ENCODE results near the gene MKRN2. TPM values are rescaled to one million over a fixed set of nuclear protein-coding genes. Genes with fewer than 3 reads are reported as not detected.

MKRN2 gene
- total RNA-seq, 1 donor from 2014 or later = 55.6 TPM

DNA sequence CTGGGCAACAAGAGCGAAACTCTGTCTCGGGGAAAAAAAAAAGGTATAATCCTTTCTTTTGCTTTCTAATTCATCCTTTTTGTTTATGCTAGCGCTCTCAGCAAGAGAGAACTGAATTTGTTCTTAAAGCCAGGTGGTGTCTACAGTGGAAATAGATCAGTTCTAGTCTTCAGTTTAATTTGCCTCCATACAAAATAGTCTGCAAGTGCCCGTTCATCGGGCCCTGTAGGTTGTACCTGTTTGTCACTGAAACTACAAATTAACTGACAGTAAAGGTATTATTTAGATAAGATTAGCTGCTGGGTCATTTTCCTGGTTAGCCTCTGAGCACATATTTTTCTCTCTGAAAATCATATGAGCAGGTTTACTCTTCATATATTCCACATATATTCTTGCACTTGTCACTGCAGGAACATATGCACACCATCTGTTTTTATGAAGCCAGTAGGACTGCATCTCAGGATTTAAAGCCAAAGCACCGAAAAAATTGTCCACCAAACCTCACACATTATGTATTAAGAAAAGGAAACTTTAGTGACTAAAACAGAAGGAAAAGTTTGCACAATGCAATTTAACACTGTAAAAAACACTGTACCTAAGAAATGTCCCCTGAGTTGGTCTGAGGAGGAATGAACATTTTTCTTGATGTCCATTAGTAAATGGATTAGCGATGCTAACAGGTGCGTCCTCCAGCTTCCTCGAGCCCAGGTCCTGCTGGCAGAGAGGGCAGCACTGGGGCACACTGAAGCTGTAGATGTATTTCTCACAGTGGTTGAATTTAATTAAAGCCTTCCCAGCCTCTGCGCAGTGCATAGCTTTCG is 12.0 kb upstream of the MKRN2 start:
- Histone ChIP-seq H3K36me3 (ENCODE audit: control insufficient read depth, insufficient read depth, low read length) (no peaks in the 10 kb centered on the region), H3K4me3 (ENCODE audit: low read depth, low read length) (peak overlapping the region; percentile 18), H3K27me3 (ENCODE audit: control insufficient read depth, insufficient read depth, low read length) (no peaks in the 10 kb centered on the region)
- DNase-seq (ENCODE audit: low read depth) = no peak
- TF ChIP-seq, protein P1, sequence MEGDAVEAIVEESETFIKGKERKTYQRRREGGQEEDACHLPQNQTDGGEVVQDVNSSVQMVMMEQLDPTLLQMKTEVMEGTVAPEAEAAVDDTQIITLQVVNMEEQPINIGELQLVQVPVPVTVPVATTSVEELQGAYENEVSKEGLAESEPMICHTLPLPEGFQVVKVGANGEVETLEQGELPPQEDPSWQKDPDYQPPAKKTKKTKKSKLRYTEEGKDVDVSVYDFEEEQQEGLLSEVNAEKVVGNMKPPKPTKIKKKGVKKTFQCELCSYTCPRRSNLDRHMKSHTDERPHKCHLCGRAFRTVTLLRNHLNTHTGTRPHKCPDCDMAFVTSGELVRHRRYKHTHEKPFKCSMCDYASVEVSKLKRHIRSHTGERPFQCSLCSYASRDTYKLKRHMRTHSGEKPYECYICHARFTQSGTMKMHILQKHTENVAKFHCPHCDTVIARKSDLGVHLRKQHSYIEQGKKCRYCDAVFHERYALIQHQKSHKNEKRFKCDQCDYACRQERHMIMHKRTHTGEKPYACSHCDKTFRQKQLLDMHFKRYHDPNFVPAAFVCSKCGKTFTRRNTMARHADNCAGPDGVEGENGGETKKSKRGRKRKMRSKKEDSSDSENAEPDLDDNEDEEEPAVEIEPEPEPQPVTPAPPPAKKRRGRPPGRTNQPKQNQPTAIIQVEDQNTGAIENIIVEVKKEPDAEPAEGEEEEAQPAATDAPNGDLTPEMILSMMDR (IDR thresholded peaks at IDR 0.05; ENCODE audit: insufficient read depth, low read length, poor library complexity, severe bottlenecking) = peak; percentile 14

DNA sequence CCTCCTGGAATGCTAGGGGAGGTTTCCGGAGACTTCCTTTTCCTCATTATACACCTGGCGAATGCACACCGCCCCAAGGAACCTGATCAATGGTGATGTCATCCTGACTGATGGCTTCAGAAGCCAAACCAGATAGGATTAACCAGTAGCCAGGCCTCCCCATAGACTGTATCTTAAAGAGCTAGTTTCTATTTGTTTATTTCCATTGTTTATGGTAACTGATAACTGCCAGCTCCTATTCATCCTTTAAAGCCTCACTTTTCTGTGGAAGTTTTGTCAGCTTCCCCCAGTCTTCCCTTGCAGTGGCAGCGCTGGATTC is 11.5 kb upstream of the MKRN2 start, which contains the start of gene MKRN2OS:
TSS of gene MKRN2OS (minus strand) at position 27 of the 319 bp plus-strand sequence. CDS start 35 bp downstream, outside the sequence.
- H3K4me3 ChIP-seq (ENCODE audit: low read depth, low read length) = peak within 1 kb of the TSS; percentile 18
- TF ChIP-seq, protein P1 (IDR thresholded peaks at IDR 0.05; ENCODE audit: insufficient read depth, low read length, poor library complexity, severe bottlenecking) = no peak
- peak; percentile 53 for DNase-seq (ENCODE audit: low read depth)

DNA sequence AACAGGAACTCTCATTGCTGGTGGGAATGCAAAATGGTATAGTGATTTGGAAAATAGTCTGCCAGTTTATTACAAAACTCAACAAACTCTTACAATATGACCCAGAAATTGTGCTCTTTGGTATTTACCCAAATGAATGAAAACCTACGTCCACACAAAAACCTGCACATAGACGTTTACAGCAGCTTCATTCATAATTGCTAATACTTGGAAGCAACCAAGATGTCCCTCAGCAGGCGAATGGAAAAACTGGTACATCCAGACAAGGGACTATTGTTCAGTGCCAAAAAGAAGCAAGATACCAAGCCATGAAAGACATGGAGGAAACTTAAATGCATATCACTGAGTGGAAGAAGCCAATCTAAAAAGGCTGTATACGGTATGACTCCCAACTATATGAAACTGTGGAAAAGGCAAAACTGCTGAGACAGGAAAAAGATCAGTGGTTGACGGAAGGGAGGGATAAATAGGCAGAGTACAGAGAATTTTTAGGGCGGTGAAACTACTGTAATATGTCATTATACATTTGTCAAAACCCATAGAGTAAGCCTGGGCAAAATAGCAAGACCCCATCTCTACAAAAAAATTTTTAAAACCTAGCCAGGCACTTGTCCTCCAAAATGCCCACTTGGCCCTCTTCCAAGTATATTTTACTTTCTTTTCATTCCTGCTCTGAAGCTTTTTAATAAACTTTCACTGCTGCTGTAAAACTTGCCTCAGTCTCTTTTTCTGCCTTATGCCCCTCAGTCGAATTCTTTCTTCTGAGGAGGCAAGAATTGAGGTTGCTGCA is 6.7 kb upstream of the MKRN2 start:
- Histone ChIP-seq H3K4me3 (ENCODE audit: low read depth, low read length) (no peak overlapping the region), H3K36me3 (ENCODE audit: control insufficient read depth, insufficient read depth, low read length) (no peaks in the 10 kb centered on the region), H3K27me3 (ENCODE audit: control insufficient read depth, insufficient read depth, low read length) (no peaks in the 10 kb centered on the region)
- DNase-seq (ENCODE audit: low read depth) = no peak
- TF ChIP-seq, protein P1 (IDR thresholded peaks at IDR 0.05; ENCODE audit: insufficient read depth, low read length, poor library complexity, severe bottlenecking) = no peak

More for the DNA sequence above, 11.5 kb upstream of the MKRN2 start, which contains the start of gene MKRN2OS:
- H3K27me3 ChIP-seq (ENCODE audit: control insufficient read depth, insufficient read depth, low read length) = no peaks in the 10 kb centered on the region
- no peaks in the 10 kb centered on the region for H3K36me3 ChIP-seq (ENCODE audit: control insufficient read depth, insufficient read depth, low read length)

DNA sequence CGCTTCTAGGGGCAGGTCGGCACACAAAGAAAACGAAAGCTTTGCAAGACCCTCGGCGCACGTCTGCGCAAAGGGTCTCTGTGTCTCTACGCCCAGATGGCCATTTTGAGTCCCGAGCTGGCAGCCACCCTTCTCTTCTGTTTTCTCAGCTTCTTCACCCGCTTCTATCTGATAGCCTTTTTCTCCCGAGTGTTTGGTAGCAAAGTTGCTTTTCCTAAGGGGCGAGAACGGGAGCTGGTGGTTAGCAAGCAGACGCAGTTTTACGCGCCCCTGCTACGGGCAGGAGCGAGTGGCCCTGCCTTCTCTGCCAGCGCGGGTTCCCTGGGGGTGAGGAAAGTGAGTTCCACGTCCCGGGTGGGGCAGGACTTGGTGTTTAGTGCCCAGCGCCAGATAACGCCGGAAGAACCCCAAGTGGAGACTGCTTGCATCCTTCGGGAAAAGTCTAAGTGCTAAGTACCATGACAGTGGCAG is 2.9 kb upstream of the MKRN2 start:
- TF ChIP-seq, protein P1 (IDR thresholded peaks at IDR 0.05; ENCODE audit: insufficient read depth, low read length, poor library complexity, severe bottlenecking) = no peak
- Histone ChIP-seq H3K36me3 (ENCODE audit: control insufficient read depth, insufficient read depth, low read length) (no peaks in the 10 kb centered on the region), H3K27me3 (ENCODE audit: control insufficient read depth, insufficient read depth, low read length) (no peaks in the 10 kb centered on the region), H3K4me3 (ENCODE audit: low read depth, low read length) (peak overlapping the region; percentile 56)
- DNase-seq (ENCODE audit: low read depth) = no peak

DNA sequence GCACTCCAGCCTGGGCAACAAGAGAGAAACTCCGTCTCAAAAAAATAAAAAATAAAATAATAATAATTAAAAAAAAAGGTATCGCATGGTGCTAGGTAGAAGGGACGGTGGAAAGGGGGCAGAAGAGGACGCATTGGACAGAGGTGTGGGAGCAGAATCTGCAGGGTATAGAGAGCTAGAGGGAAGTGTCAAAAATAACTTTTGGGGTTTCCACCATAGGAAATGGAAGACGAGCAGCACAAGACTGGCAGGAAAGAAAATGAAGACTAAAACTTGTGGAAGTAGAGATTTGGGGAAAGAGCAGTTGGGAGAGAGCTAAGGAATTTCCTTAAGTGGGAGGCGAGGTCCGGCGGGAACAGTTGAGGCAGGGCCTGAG is 585 bp upstream of the MKRN2 start:
- Histone ChIP-seq H3K4me3 (ENCODE audit: low read depth, low read length) (peak overlapping the region; percentile 96), H3K36me3 (ENCODE audit: control insufficient read depth, insufficient read depth, low read length) (no peaks in the 10 kb centered on the region), H3K27me3 (ENCODE audit: control insufficient read depth, insufficient read depth, low read length) (no peaks in the 10 kb centered on the region)
- no peak for DNase-seq (ENCODE audit: low read depth)
- TF ChIP-seq, protein P1 (IDR thresholded peaks at IDR 0.05; ENCODE audit: insufficient read depth, low read length, poor library complexity, severe bottlenecking) = no peak
